Adrenal gland (tissue), 5 donors: ENCODE measurements around the gene CD5L.

Experiments
- CTCF ChIP-seq, 6 experiments: fragments of 450-650 bp in 4 of 6; fragments of 200-600 bp in 2 of 6; sonication (generic) in 1 of 6; IDR thresholded peaks; 1 replicate in 5 of 6; 2 replicates in 1 of 6; pipeline versions ENCODE4 v1.5.1 to v1.8.0; 2016 to 2021; ENCODE audit warnings: antibody characterized with exemption in 6 of 6, mild to moderate bottlenecking in 2 of 6, moderate library complexity in 1 of 6
- POLR2A ChIP-seq, 2 donors: fragments of 450-650 bp; IDR thresholded peaks; one replicate each; pipeline ENCODE4 v1.6.1; 2017; ENCODE audit warnings: antibody characterized with exemption in 2 of 2, mild to moderate bottlenecking in 2 of 2, moderate library complexity in 1 of 2
- donor health status: DM: no; HTN: no; CAD: no.

- TF ChIP-seq CTCF (IDR thresholded peaks at IDR 0.05) (no peak), POLR2A (IDR thresholded peaks at IDR 0.05) (no peak)
Measured at GRCh38 chr1:157868654-157869053, 27.0 kb upstream of the CD5L start.
